Liver (tissue), 3 donors: ENCODE measurements around the gene BABAM1.

Source experiments
- ATF3 ChIP-seq: IDR thresholded peaks from 2 replicates; pipeline ENCODE4 v1.6.1; 2016; ENCODE audit warnings: antibody characterized with exemption
- FOXA1 ChIP-seq: IDR thresholded peaks from 2 replicates; pipeline ENCODE4 v1.6.1; 2016; ENCODE audit warnings: antibody characterized with exemption
- JUND ChIP-seq, 2 donors: IDR thresholded peaks; 2 replicates each; pipeline ENCODE4 v1.6.1; 2016; ENCODE audit warnings: antibody characterized with exemption in 2 of 2
- MAX ChIP-seq: IDR thresholded peaks from 2 replicates; pipeline ENCODE4 v1.6.1; 2016; ENCODE audit warnings: antibody characterized with exemption
- RAD21 ChIP-seq, 2 donors: IDR thresholded peaks; 2 replicates each; pipeline ENCODE4 v1.6.1; 2016; ENCODE audit warnings: antibody characterized with exemption in 2 of 2, mild to moderate bottlenecking in 2 of 2
- RXRA ChIP-seq, 2 donors: IDR thresholded peaks; 2 replicates each; pipeline ENCODE4 v1.6.1; 2017 to 2018; ENCODE audit warnings: antibody characterized with exemption in 2 of 2, mild to moderate bottlenecking in 1 of 2
- TAF1 ChIP-seq: conservative IDR thresholded peaks from 2 replicates; pipeline ENCODE4 v1.6.1; 2016; ENCODE audit warnings: antibody characterized with exemption, mild to moderate bottlenecking
- YY1 ChIP-seq: IDR thresholded peaks from 2 replicates; pipeline ENCODE4 v1.6.1; 2016; ENCODE audit warnings: antibody characterized with exemption, mild to moderate bottlenecking
- TF ChIP-seq, protein P1 (sequence below): fragments of 150-350 bp; IDR thresholded peaks from 2 replicates; pipeline ENCODE4 v1.5.1; 2017; ENCODE audit warnings: improper control_type of control experiment, low read depth, low read length; ENCODE audit not compliant: missing input control
- TF ChIP-seq, protein P2 (sequence below): IDR thresholded peaks from 2 replicates; pipeline ENCODE4 v1.6.1; 2016; ENCODE audit warnings: antibody characterized with exemption, mild to moderate bottlenecking
- donor health status: healthy.
- donor health status: healthy.

DNA sequence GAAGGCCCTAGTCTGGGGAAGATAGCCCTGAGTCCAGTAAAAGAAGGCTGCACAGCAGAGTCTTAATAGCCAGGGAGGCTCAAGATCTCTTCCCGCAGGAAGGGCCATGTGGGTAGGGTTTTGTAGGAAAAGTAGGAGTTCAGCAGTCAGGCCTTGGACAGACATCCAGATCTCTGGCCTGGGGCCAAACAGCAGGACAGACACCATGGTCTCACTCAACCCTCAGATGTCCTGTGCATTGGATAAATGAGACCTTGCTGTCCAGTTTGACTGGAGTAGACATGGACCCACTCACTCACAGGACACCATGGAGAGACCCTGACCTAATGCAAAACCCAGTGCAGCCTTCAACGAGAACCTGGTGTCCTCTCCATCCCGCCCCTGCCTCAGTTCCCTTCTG is 37.4 kb upstream of the BABAM1 start:
- TF ChIP-seq YY1 (no peak), MAX (no peak), TAF1 (no peak), ATF3 (no peak), RXRA (IDR thresholded peaks at IDR 0.05) (no peak), FOXA1 (no peak), RAD21 (IDR thresholded peaks at IDR 0.05) (no peak), JUND (IDR thresholded peaks at IDR 0.05) (no peak)
- TF ChIP-seq, protein P1, sequence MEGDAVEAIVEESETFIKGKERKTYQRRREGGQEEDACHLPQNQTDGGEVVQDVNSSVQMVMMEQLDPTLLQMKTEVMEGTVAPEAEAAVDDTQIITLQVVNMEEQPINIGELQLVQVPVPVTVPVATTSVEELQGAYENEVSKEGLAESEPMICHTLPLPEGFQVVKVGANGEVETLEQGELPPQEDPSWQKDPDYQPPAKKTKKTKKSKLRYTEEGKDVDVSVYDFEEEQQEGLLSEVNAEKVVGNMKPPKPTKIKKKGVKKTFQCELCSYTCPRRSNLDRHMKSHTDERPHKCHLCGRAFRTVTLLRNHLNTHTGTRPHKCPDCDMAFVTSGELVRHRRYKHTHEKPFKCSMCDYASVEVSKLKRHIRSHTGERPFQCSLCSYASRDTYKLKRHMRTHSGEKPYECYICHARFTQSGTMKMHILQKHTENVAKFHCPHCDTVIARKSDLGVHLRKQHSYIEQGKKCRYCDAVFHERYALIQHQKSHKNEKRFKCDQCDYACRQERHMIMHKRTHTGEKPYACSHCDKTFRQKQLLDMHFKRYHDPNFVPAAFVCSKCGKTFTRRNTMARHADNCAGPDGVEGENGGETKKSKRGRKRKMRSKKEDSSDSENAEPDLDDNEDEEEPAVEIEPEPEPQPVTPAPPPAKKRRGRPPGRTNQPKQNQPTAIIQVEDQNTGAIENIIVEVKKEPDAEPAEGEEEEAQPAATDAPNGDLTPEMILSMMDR = no peak
- TF ChIP-seq, protein P2, sequence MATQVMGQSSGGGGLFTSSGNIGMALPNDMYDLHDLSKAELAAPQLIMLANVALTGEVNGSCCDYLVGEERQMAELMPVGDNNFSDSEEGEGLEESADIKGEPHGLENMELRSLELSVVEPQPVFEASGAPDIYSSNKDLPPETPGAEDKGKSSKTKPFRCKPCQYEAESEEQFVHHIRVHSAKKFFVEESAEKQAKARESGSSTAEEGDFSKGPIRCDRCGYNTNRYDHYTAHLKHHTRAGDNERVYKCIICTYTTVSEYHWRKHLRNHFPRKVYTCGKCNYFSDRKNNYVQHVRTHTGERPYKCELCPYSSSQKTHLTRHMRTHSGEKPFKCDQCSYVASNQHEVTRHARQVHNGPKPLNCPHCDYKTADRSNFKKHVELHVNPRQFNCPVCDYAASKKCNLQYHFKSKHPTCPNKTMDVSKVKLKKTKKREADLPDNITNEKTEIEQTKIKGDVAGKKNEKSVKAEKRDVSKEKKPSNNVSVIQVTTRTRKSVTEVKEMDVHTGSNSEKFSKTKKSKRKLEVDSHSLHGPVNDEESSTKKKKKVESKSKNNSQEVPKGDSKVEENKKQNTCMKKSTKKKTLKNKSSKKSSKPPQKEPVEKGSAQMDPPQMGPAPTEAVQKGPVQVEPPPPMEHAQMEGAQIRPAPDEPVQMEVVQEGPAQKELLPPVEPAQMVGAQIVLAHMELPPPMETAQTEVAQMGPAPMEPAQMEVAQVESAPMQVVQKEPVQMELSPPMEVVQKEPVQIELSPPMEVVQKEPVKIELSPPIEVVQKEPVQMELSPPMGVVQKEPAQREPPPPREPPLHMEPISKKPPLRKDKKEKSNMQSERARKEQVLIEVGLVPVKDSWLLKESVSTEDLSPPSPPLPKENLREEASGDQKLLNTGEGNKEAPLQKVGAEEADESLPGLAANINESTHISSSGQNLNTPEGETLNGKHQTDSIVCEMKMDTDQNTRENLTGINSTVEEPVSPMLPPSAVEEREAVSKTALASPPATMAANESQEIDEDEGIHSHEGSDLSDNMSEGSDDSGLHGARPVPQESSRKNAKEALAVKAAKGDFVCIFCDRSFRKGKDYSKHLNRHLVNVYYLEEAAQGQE = no peak
